Tibial nerve (tissue), 4 donors: ENCODE measurements around the gene NSD2. TPM values are rescaled to one million over a fixed set of nuclear protein-coding genes. Genes with fewer than 3 reads are reported as not detected.
"Not testable (repeated sequence)": the region's sequence is repeated elsewhere in the genome, so short reads cannot be mapped to it uniquely, and the experiment has no call there.

Source experiments
- DNase-seq, 2 donors: peaks; one replicate each; pipeline ENCODE4 v3.0.0-alpha.2; 2019; ENCODE audit warnings: low spot score in 2 of 2
- H3K27ac ChIP-seq, 4 donors: fragments of 200-600 bp; sonication (generic) in 3 of 4; one replicate each; pipeline ENCODE4 v1.5.1; 2017 to 2019; ENCODE audit warnings: mild to moderate bottlenecking in 1 of 4
- H3K27me3 ChIP-seq, 2 donors: fragments of 200-600 bp; sonication (generic) in 1 of 2; one replicate each; pipeline versions ENCODE4 v1.5.1 to v1.6.0; 2017 to 2019
- H3K36me3 ChIP-seq, 3 donors: fragments of 200-600 bp; sonication (generic); one replicate each; pipeline ENCODE4 v1.5.1; 2018 to 2019
- H3K4me1 ChIP-seq, 4 donors: fragments of 200-600 bp; sonication (generic) in 3 of 4; one replicate each; pipeline ENCODE4 v1.5.1; 2017 to 2019
- H3K4me3 ChIP-seq, 4 donors: fragments of 200-600 bp; sonication (generic) in 3 of 4; one replicate each; pipeline ENCODE4 v1.5.1; 2017 to 2019; ENCODE audit warnings: mild to moderate bottlenecking in 1 of 4, moderate library complexity in 1 of 4
- H3K9me3 ChIP-seq, 4 donors: fragments of 200-600 bp; sonication (generic) in 3 of 4; one replicate each; pipeline ENCODE4 v1.5.1; 2017 to 2019
- EP300 ChIP-seq, 2 donors: sonication (generic); formaldehyde crosslinking; IDR thresholded peaks; one replicate each; pipeline ENCODE4 v1.6.1; 2017; ENCODE audit warnings: antibody characterized with exemption in 2 of 2, mild to moderate bottlenecking in 1 of 2
- POLR2A ChIP-seq, 2 donors: fragments of 450-650 bp; IDR thresholded peaks; one replicate each; pipeline ENCODE4 v1.6.1; 2017; ENCODE audit warnings: antibody characterized with exemption in 2 of 2, mild to moderate bottlenecking in 2 of 2, moderate library complexity in 2 of 2
- WGBS, 2 donors: methylation state at CpG; one replicate each; pipeline ENCODE4 v1.1.5; 2018; 5-methylcytosine and 5-hydroxymethylcytosine counted together
- total RNA-seq, 4 donors: library from RNA; depleted of rRNA; stranded (reverse); fragments of >200 nt; gene quantifications; one replicate each; pipeline ENCODE4 v1.1.0, GENCODE V29; 2016
- TF ChIP-seq, protein P1 (sequence below), 5 experiments: fragments of 200-600 bp in 3 of 5; fragments of 450-650 bp in 2 of 5; sonication (generic) in 3 of 5; IDR thresholded peaks; one replicate each; pipeline ENCODE4 v1.5.1; 2016 to 2019; ENCODE audit warnings: antibody characterized with exemption in 5 of 5, mild to moderate bottlenecking in 3 of 5, moderate library complexity in 2 of 5

NSD2 gene
- total RNA-seq, 4 donors from 2014 or later: 27.2 to 45.6 (median 32.2) TPM

DNA sequence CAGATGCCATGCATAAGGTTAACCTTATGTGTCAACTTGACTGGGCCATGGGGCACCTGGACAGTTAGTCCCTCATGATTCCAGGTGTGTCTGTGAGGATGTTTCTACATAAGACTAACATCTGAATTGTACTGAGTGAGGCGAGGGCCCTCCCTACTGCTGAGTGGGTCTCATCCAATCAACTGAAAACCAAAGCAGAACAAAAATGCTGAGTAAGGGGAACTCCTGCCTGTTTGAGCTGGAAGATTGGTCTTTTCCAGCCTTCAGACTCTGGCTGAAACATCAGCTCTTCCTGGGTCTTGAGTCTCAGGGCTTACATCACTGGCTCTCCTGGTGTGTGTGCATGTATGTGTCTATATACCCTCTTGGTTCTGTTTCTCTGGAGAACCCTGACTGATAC, 123.7 kb downstream of the NSD2 start:
- Histone ChIP-seq H3K4me1 (peaks cover 0 to 10% (median 0%) of the 10 kb centered on the region in 4 donors), H3K4me3 (no peak overlapping the region), H3K27ac (no peak overlapping the region), H3K9me3 (peaks cover 0 to 20% (median 3%) of the 10 kb centered on the region in 4 donors), H3K36me3 (peaks cover 0 to 71% (median 2%) of the 10 kb centered on the region in 3 donors), H3K27me3 (no peaks in the 10 kb centered on the region)
- DNase-seq: no peak
- WGBS, 2 donors: 65 to 88% methylated on average over 1 of the region's 1 CpG
- TF ChIP-seq POLR2A (IDR thresholded peaks at IDR 0.05) (no peak), EP300 (IDR thresholded peaks at IDR 0.05) (no peak)
- TF ChIP-seq, protein P1, sequence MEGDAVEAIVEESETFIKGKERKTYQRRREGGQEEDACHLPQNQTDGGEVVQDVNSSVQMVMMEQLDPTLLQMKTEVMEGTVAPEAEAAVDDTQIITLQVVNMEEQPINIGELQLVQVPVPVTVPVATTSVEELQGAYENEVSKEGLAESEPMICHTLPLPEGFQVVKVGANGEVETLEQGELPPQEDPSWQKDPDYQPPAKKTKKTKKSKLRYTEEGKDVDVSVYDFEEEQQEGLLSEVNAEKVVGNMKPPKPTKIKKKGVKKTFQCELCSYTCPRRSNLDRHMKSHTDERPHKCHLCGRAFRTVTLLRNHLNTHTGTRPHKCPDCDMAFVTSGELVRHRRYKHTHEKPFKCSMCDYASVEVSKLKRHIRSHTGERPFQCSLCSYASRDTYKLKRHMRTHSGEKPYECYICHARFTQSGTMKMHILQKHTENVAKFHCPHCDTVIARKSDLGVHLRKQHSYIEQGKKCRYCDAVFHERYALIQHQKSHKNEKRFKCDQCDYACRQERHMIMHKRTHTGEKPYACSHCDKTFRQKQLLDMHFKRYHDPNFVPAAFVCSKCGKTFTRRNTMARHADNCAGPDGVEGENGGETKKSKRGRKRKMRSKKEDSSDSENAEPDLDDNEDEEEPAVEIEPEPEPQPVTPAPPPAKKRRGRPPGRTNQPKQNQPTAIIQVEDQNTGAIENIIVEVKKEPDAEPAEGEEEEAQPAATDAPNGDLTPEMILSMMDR (IDR thresholded peaks at IDR 0.05): no peak

DNA sequence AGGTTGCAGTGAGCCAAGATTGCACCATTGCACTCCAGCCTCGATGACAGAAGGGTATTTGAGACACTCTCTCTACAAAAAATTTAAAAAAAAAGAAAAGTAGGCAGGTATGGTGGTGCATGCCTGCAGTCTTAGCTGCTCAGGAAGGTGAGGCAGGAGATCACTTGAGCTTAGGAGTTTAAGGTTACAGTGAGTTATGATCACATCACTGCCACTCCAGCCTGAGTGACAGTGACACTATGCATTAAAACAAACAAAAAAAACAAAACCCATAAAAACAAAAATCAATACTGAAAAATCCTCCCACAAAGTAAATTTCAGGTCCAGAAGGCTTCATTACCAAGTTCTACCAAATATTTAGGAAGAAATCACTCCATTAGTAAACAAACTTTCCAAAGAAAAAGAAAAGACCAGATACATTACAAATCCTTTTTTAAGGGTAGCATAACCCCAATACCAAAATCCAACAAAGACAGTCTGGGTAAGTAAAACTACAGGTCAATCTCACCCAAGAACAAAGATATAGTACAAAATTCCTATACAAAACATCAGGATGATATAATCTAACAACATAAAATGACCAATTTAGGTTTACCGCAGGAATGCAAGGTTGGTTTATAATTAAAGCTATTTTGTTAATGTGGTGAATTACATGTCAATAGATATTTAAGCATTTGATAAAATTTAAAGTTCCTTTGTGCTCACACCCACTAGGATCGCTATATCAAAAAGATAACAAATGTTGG, 125.8 kb downstream of the NSD2 start:
- Histone ChIP-seq H3K9me3 (peaks cover 0 to 24% (median 3%) of the 10 kb centered on the region in 4 donors), H3K4me1 (peaks cover 0 to 10% (median 0%) of the 10 kb centered on the region in 4 donors), H3K27ac (no peak overlapping the region), H3K4me3 (no peak overlapping the region), H3K27me3 (no peaks in the 10 kb centered on the region), H3K36me3 (peaks cover 0 to 67% (median 2%) of the 10 kb centered on the region in 3 donors)
- TF ChIP-seq EP300 (IDR thresholded peaks at IDR 0.05): no peak
- TF ChIP-seq, protein P1 (IDR thresholded peaks at IDR 0.05): no peak
- no peak for TF ChIP-seq POLR2A (IDR thresholded peaks at IDR 0.05)
- no peak for DNase-seq
- 96 to 97% methylated on average over 3 of the region's 3 CpGs for WGBS, 2 donors

DNA sequence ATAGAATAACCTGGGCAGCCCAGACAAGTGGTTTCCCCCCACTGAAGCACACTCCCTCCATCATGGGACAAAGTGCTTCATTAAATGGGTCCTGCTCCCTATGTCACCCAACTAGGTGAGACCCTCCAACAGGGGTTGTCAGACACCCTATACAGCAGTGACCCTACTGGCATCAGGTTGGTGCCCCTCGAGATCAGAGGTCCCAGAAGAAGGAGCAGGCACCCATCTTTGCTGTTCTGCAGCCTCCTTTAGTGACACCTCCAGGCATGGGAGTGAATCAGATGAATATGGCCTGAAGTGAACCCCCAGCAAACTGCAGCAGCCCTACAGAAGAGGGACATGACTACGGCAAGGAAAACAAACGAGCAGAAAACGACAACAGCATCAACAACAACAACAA, 126.5 kb downstream of the NSD2 start:
- no peak overlapping the region for H3K4me3 ChIP-seq
- peaks cover 0 to 64% (median 2%) of the 10 kb centered on the region in 3 donors for H3K36me3 ChIP-seq
- no peaks in the 10 kb centered on the region for H3K27me3 ChIP-seq
- no peak overlapping the region for H3K27ac ChIP-seq
- H3K4me1 ChIP-seq: peaks cover 0 to 6% (median 0%) of the 10 kb centered on the region in 4 donors
- H3K9me3 ChIP-seq: peaks cover 0 to 24% (median 3%) of the 10 kb centered on the region in 4 donors
- DNase-seq: no peak
- no peak for TF ChIP-seq POLR2A (IDR thresholded peaks at IDR 0.05)
- no peak for TF ChIP-seq EP300 (IDR thresholded peaks at IDR 0.05)
- TF ChIP-seq, protein P1 (IDR thresholded peaks at IDR 0.05): no peak
- WGBS, 2 donors: 93 to 94% methylated on average over 4 of the region's 4 CpGs

DNA sequence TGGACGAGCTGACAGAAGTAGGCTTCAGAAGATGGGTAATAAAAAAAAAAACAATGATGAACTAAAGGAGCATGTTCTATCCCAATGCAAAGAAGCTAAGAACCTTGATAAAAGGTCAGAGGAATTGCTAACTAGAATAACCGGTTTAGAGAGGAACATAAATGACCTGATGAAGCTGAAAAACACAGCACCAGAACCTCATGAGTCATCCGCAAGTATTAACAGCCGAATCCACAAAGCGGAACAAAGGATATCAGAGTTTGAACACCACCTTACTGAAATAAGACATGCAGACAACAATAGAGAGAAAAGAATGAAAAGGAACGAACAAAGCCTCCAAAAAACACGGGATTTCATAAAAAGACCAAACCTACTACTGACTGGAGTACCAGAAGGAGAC, 127.1 kb downstream of the NSD2 start:
- Histone ChIP-seq H3K9me3 (peaks cover 0 to 24% (median 3%) of the 10 kb centered on the region in 4 donors), H3K27ac (no peak overlapping the region), H3K4me3 (no peak overlapping the region), H3K4me1 (no peaks in the 10 kb centered on the region), H3K27me3 (no peaks in the 10 kb centered on the region), H3K36me3 (peaks cover 0 to 68% (median 2%) of the 10 kb centered on the region in 3 donors)
- WGBS, 2 donors: 94 to 97% methylated on average over 7 of the region's 7 CpGs
- TF ChIP-seq EP300 (IDR thresholded peaks at IDR 0.05) (no peak), POLR2A (IDR thresholded peaks at IDR 0.05) (no peak)
- TF ChIP-seq, protein P1 (IDR thresholded peaks at IDR 0.05): no peak
- DNase-seq: no peak

DNA sequence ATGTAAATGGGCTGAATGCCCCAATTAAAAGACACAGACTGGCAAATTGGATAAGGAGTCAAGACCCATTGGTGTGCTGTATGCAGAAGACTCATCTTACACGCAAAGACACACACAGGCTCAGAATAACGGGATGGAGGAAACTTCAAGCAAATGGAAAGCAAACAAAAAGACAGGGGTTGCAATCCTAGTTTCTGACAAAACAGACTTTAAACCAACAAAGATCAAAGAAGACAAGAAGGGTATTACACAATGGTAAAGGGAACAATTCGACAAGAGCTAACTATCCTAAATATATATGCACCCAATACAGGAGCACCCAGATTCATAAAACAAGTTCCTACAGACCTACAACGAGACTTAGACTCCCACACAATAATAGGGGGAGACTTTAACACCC, 128.1 kb downstream of the NSD2 start:
- H3K27me3 ChIP-seq, H3K27ac ChIP-seq, H3K4me1 ChIP-seq, H3K4me3 ChIP-seq, DNase-seq: not testable (repeated sequence)
- Histone ChIP-seq H3K9me3 (peaks cover 0 to 24% (median 3%) of the 10 kb centered on the region in 4 donors), H3K36me3 (peaks cover 0 to 77% (median 2%) of the 10 kb centered on the region in 3 donors)
- 96 to 97% methylated on average over 4 of the region's 4 CpGs for WGBS, 2 donors

DNA sequence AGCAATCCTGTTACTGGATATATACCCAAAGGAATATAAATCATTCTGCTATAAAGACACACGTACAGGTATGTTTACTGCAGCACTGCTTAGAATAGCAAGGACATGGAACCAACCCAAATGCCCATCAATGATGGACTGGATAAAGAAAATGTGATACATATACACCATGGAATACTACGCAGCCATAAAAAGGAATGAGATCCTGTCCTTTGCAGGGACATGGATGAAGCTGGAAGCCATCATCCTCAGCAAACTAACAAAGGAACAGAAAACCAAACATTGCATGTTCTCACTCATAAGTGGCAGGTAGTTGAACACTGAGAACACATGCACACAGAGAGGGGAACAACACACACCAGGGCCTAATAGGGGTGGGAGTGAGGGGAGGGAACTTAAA, 132.2 kb downstream of the NSD2 start:
- Histone ChIP-seq H3K4me1 (peaks cover 0 to 29% (median 2%) of the 10 kb centered on the region in 4 donors), H3K9me3 (peaks cover 0 to 11% (median 0%) of the 10 kb centered on the region in 4 donors), H3K36me3 (peaks cover 0 to 70% (median 0%) of the 10 kb centered on the region in 3 donors)
- DNase-seq, H3K4me3 ChIP-seq, H3K27ac ChIP-seq, H3K27me3 ChIP-seq: not testable (repeated sequence)
- WGBS, 2 donors: 95 to 96% methylated on average over 2 of the region's 2 CpGs
